Endothelial cell of umbilical vein (primary cell): ENCODE measurements around the gene FILIP1. TPM values are rescaled to one million over a fixed set of nuclear protein-coding genes. Genes with fewer than 3 reads are reported as not detected.

Source experiments
- BruUV-seq: library from RNA; stranded (reverse); fragments of 400-500 nt; replicated peaks from 2 replicates; lab custom pipeline; 2021; lab: Mats Ljungman, UMichigan
- CTCF ChIA-PET: fragments of 300-600, 350-600 bp; sonication (Branson Sonifier 250); formaldehyde crosslinking; loops from one replicate; lab custom pipeline; 2021; ENCODE audit warnings: antibody characterized with exemption, inconsistent platforms; lab: Charles Lee
- POLR2A ChIA-PET: fragments of 300-600, 350-600 bp; sonication (Branson Sonifier 250); formaldehyde crosslinking; loops from one replicate; lab custom pipeline; 2021; ENCODE audit warnings: antibody characterized with exemption, inconsistent platforms; lab: Charles Lee
- DNase-seq: peaks from one replicate; pipeline ENCODE4 v3.0.0-alpha.2; 2011; ENCODE audit warnings: low read depth, low spot score
- FAIRE-seq: peaks from 2 replicates; lab custom pipeline; 2011; peaks lifted over from hg19 to GRCh38; lab: Jason Lieb, UNC
- H2AFZ ChIP-seq: 2 replicates; pipeline ENCODE4 v1.6.0; 2012; ENCODE audit warnings: low read depth, low read length, control low read depth, inconsistent platforms
- H3K27ac ChIP-seq: 2 replicates; pipeline ENCODE4 v1.5.1; 2011; ENCODE audit warnings: low read depth, mild to moderate bottlenecking, control low read depth, low read length, moderate library complexity; ENCODE audit not compliant: insufficient read depth
- H3K27me3 ChIP-seq, 2 experiments: 2 replicates each; pipeline versions ENCODE4 v1.6.0 to v1.6.1; 2011; ENCODE audit warnings: low read length in 2 of 2, mixed read lengths in 1 of 2; ENCODE audit not compliant: control insufficient read depth in 2 of 2, insufficient read depth in 2 of 2
- H3K36me3 ChIP-seq, 2 experiments: 2 replicates in 1 of 2; 3 replicates in 1 of 2; pipeline ENCODE4 v1.5.1; 2011; ENCODE audit warnings: low read length in 2 of 2, mild to moderate bottlenecking in 1 of 2, moderate library complexity in 1 of 2; ENCODE audit not compliant: control insufficient read depth in 2 of 2, insufficient read depth in 2 of 2; ENCODE audit errors: extremely low read depth in 1 of 2
- H3K4me1 ChIP-seq: 3 replicates; pipeline ENCODE4 v1.5.1; 2011; ENCODE audit warnings: mild to moderate bottlenecking, low read length; ENCODE audit not compliant: control insufficient read depth, insufficient read depth; ENCODE audit errors: extremely low read depth
- H3K4me2 ChIP-seq: 2 replicates; pipeline ENCODE4 v1.6.1; 2011; ENCODE audit warnings: low read length, control low read depth, mixed read lengths; ENCODE audit not compliant: insufficient read depth
- H3K4me3 ChIP-seq, 3 experiments: fragments of 200-600 bp in 1 of 3; sonication (generic), shearing (Covaris generic) in 1 of 3; replicated peaks in 1 of 3; 2 replicates each; pipeline ENCODE4 v1.5.1; 2011 to 2016; ENCODE audit warnings: control low read depth in 3 of 3, low read length in 3 of 3, mild to moderate bottlenecking in 2 of 3, inconsistent platforms in 1 of 3, low read depth in 1 of 3, moderate library complexity in 1 of 3; ENCODE audit not compliant: insufficient read depth in 1 of 3
- H3K79me2 ChIP-seq: 2 replicates; pipeline ENCODE4 v1.6.0; 2012; ENCODE audit warnings: low read length, inconsistent platforms; ENCODE audit not compliant: control insufficient read depth, insufficient read depth
- H3K9ac ChIP-seq: replicated peaks from 2 replicates; pipeline ENCODE3; 2011; ENCODE audit warnings: low read length, control low read depth; ENCODE audit not compliant: insufficient read depth; ENCODE audit errors: extremely low read depth
- H3K9me1 ChIP-seq: replicated peaks from 3 replicates; pipeline ENCODE4 v1.6.0; 2011; ENCODE audit warnings: mild to moderate bottlenecking, low read length; ENCODE audit not compliant: control insufficient read depth, insufficient read depth; ENCODE audit errors: extremely low read depth
- H3K9me3 ChIP-seq: replicated peaks from 2 replicates; pipeline ENCODE4 v1.5.1; 2012; ENCODE audit warnings: low read length, inconsistent platforms; ENCODE audit not compliant: control insufficient read depth, insufficient read depth
- H4K20me1 ChIP-seq: replicated peaks from 2 replicates; pipeline ENCODE3; 2011; ENCODE audit warnings: mild to moderate bottlenecking, low read length; ENCODE audit not compliant: control insufficient read depth, insufficient read depth; ENCODE audit errors: extremely low read depth
- CTCF ChIP-seq, 2 donors: IDR thresholded peaks; 1 replicate in 1 of 2; 2 replicates in 1 of 2; pipeline ENCODE4 v1.5.1; 2011; ENCODE audit warnings: low read length in 2 of 2, mild to moderate bottlenecking in 2 of 2, moderate library complexity in 2 of 2, control low read depth in 1 of 2, inconsistent platforms in 1 of 2, low read depth in 1 of 2; ENCODE audit not compliant: insufficient read depth in 1 of 2; ENCODE audit errors: extremely low read depth in 1 of 2
- EZH2 ChIP-seq: IDR thresholded peaks from 2 replicates; pipeline ENCODE4 v1.6.1; 2012; ENCODE audit warnings: borderline replicate concordance, low read depth, mild to moderate bottlenecking, moderate library complexity, low read length, inconsistent platforms; ENCODE audit not compliant: severe bottlenecking
- FOS ChIP-seq: IDR thresholded peaks from 2 replicates; pipeline ENCODE4 v1.6.1; 2011; ENCODE audit warnings: mild to moderate bottlenecking, low read length, moderate library complexity, borderline replicate concordance; ENCODE audit not compliant: insufficient read depth
- GATA2 ChIP-seq: IDR thresholded peaks from 2 replicates; pipeline ENCODE4 v1.7.0; 2011; ENCODE audit warnings: low read depth, mild to moderate bottlenecking, moderate library complexity, mixed read lengths, low read length; ENCODE audit not compliant: insufficient read length, insufficient read depth
- JUN ChIP-seq: IDR thresholded peaks from 2 replicates; pipeline ENCODE4 v1.6.1; 2011; ENCODE audit warnings: borderline replicate concordance, low read depth; ENCODE audit not compliant: insufficient read length, insufficient read depth
- MAX ChIP-seq: IDR thresholded peaks from 2 replicates; pipeline ENCODE4 v1.6.1; 2011; ENCODE audit not compliant: insufficient read depth, insufficient read length
- MYC ChIP-seq: IDR thresholded peaks from one replicate; pipeline ENCODE4 v1.6.1; 2011; ENCODE audit warnings: mild to moderate bottlenecking, low read depth, low read length
- POLR2A ChIP-seq: IDR thresholded peaks from 2 replicates; pipeline ENCODE4 v1.6.1; 2012; ENCODE audit warnings: low read depth, mild to moderate bottlenecking, control low read depth, low read length
- POLR2AphosphoS5 ChIP-seq: IDR thresholded peaks from 2 replicates; pipeline ENCODE4 v1.6.1; 2012; ENCODE audit warnings: low read depth, mild to moderate bottlenecking, control low read depth, low read length, moderate library complexity; ENCODE audit not compliant: insufficient read depth
- dilution Hi-C: fragments of 300-500 bp; cut with MboI; formaldehyde crosslinking; loops from one replicate; pipeline ENCODE4 v1.15.0; 2019; ENCODE audit warnings: low sequenced_read_pairs; ENCODE audit not compliant: extremely low pct_ligation_motif_present
- intact Hi-C: fragments of 100-400 bp; cut with micrococcal nuclease; formaldehyde crosslinking; loops from one replicate; pipeline ENCODE4 v1.10.0; 2022
- polyA plus RNA-seq, 4 experiments: library from polyadenylated mRNA; depleted of rRNA in 3 of 4; stranded (reverse) in 3 of 4; unstranded in 1 of 4; fragments of >200 nt; gene quantifications; 2 replicates each; pipeline versions ENCODE4 v1.2.1 to v1.2.3, GENCODE V29; 2011 to 2012; ENCODE audit warnings: missing spikeins in 1 of 4
- total RNA-seq: library from RNA; stranded (reverse); gene quantifications from 2 replicates; pipeline ENCODE4 v1.2.3, GENCODE V29; 2021

Gene FILIP1
- total and polyA plus RNA-seq, 2 donors (not counting 3 experiments of a cell fraction or from before 2014, with no cell fraction given) = 2.8 to 13.7 TPM

GRCh38 chr6:75463061-75463460, 30.5 kb downstream of the FILIP1 start:
- BruUV-seq = no TSS peak
- Histone ChIP-seq H3K27ac (no peak overlapping the region), H3K27me3 (no peaks in the 10 kb centered on the region), H3K4me3 (no peak overlapping the region), H3K79me2 (no peaks in the 10 kb centered on the region), H3K9ac (no peak overlapping the region), H3K4me1 (peaks cover 2% of the 10 kb centered on the region), H3K4me2 (no peak overlapping the region), H4K20me1 (no peaks in the 10 kb centered on the region), H3K9me3 (no peaks in the 10 kb centered on the region), H2AFZ (no peak overlapping the region), H3K9me1 (no peaks in the 10 kb centered on the region), H3K36me3 (no peaks in the 10 kb centered on the region)
- DNase-seq = no peak
- TF ChIP-seq CTCF (IDR thresholded peaks at IDR 0.05; ENCODE audit: extremely low read depth in 1 of 2, insufficient read depth in 1 of 2, low read depth in 1 of 2, low read length in 2 of 2) (no peak), MAX (no peak), POLR2A (no peak), FOS (no peak), MYC (no peak), POLR2AphosphoS5 (no peak), JUN (no peak), GATA2 (no peak), EZH2 (no peak)
- ChIA-PET POLR2A (no interaction called here), CTCF (no interaction called here)
- dilution Hi-C loops (no loop called here), intact Hi-C loops (no loop called here)
- no peak for FAIRE-seq
